Left lung (tissue), 10 donors: ENCODE data around the gene NDST3. TPM values are rescaled to one million over a fixed set of nuclear protein-coding genes. Genes with fewer than 3 reads are reported as not detected.

ENCODE experiments used
- ATAC-seq: fragments of 200-7000 bp; cut with Tn5 transposase; one replicate; pipeline ENCODE4 v1.9.1; 2020; ENCODE audit warnings: moderate library complexity
- DNase-seq, 4 donors: peaks; one replicate each; pipeline ENCODE4 v3.0.0-alpha.2; 2013 to 2020
- H3K27ac ChIP-seq, 2 donors: fragments of 200-600 bp; sonication (generic) in 1 of 2; one replicate each; pipeline versions ENCODE4 v1.5.0 to v1.8.0; 2020 to 2021
- H3K27me3 ChIP-seq, 2 donors: fragments of 200-600 bp; sonication (generic) in 1 of 2; one replicate each; pipeline versions ENCODE4 v1.5.0 to v1.8.0; 2020 to 2021
- H3K36me3 ChIP-seq, 2 donors: fragments of 200-600 bp; sonication (generic) in 1 of 2; one replicate each; pipeline versions ENCODE4 v1.5.0 to v1.8.0; 2020 to 2021
- H3K4me1 ChIP-seq, 2 donors: fragments of 200-600 bp; one replicate each; pipeline ENCODE4 v1.8.0; 2021
- H3K4me3 ChIP-seq, 2 donors: fragments of 200-600 bp; sonication (generic) in 1 of 2; one replicate each; pipeline versions ENCODE4 v1.5.0 to v1.8.0; 2020 to 2021; ENCODE audit warnings: mild to moderate bottlenecking in 1 of 2
- H3K9me3 ChIP-seq, 2 donors: fragments of 200-600 bp; sonication (generic) in 1 of 2; one replicate each; pipeline versions ENCODE4 v1.5.0 to v1.8.0; 2020 to 2021
- CTCF ChIP-seq, 2 donors: fragments of 200-600 bp; sonication (generic) in 1 of 2; IDR thresholded peaks; one replicate each; pipeline versions ENCODE4 v1.5.0 to v1.8.0; 2021; ENCODE audit warnings: antibody characterized with exemption in 2 of 2
- intact Hi-C, 2 donors: fragments of 100-400 bp; cut with DNase I; formaldehyde crosslinking; loops; one replicate each; pipeline versions ENCODE4 v1.11.2 to v1.14.2; 2022
- polyA plus RNA-seq, 6 donors: library from polyadenylated mRNA; unstranded; fragments of 120-200 nt; gene quantifications; one replicate each; pipeline ENCODE4 v1.2.1, GENCODE V29; 2013; ENCODE audit not compliant: insufficient read length in 6 of 6
- total RNA-seq, 2 donors: library from RNA; stranded (reverse); fragmentation: NEBNext Ultra II Directional; extraction: Animal tissue kit (Norgen Biotek cat#: 25700); gene quantifications; one replicate each; pipeline ENCODE4 v1.2.1, GENCODE V29; 2021
- donor health status: DM: no; HTN: yes; CAD: no.
- donor health status: DM: no; HTN: no; CAD: no.

Gene NDST3
- total and polyA plus RNA-seq, 8 donors: 0.05 to 2.0 (median 1.6) TPM

- no peaks in the 10 kb centered on the region for H3K9me3 ChIP-seq
- intact Hi-C loops: no loop called here
- H3K4me1 ChIP-seq: no peaks in the 10 kb centered on the region
- H3K27me3 ChIP-seq: no peaks in the 10 kb centered on the region
- DNase-seq (no peak), ATAC-seq (no peak)
- H3K27ac ChIP-seq: no peak overlapping the region
- no peaks in the 10 kb centered on the region for H3K36me3 ChIP-seq
- H3K4me3 ChIP-seq: no peak overlapping the region
- no peak for TF ChIP-seq CTCF (IDR thresholded peaks at IDR 0.05)
Observed at GRCh38 chr4:118215826-118216225, 181.5 kb downstream of the NDST3 start.

- H3K4me3 ChIP-seq: no peak overlapping the region
- ATAC-seq (no peak), DNase-seq (no peak)
- H3K4me1 ChIP-seq: no peaks in the 10 kb centered on the region
- H3K36me3 ChIP-seq: no peaks in the 10 kb centered on the region
- H3K9me3 ChIP-seq: no peaks in the 10 kb centered on the region
- H3K27me3 ChIP-seq: no peaks in the 10 kb centered on the region
- TF ChIP-seq CTCF (IDR thresholded peaks at IDR 0.05): no peak
- intact Hi-C loops: no loop called here
- no peak overlapping the region for H3K27ac ChIP-seq
Observed at GRCh38 chr4:118221227-118221800, 187.0 kb downstream of the NDST3 start.

- TF ChIP-seq CTCF (IDR thresholded peaks at IDR 0.05): peak; percentile 34 to 65
- peak; percentile 69 for ATAC-seq
- Histone ChIP-seq H3K27ac (no peak overlapping the region), H3K9me3 (no peaks in the 10 kb centered on the region), H3K4me1 (no peaks in the 10 kb centered on the region), H3K27me3 (no peaks in the 10 kb centered on the region), H3K36me3 (no peaks in the 10 kb centered on the region), H3K4me3 (no peak overlapping the region)
- intact Hi-C loops: no loop called here
- peak in 2 of 4 donors; percentile 33 to 52 for DNase-seq
Observed at GRCh38 chr4:118224243-118224829, 190.1 kb downstream of the NDST3 start.

GRCh38 chr4:118225511-118225910 is 191.2 kb downstream of the NDST3 start:
- no peak for DNase-seq

More at GRCh38 chr4:118225511-118225910, 191.2 kb downstream of the NDST3 start:
- intact Hi-C loops: no loop called here
- TF ChIP-seq CTCF (IDR thresholded peaks at IDR 0.05): no peak
- Histone ChIP-seq H3K27ac (no peak overlapping the region), H3K4me3 (no peak overlapping the region), H3K36me3 (no peaks in the 10 kb centered on the region), H3K4me1 (no peaks in the 10 kb centered on the region), H3K27me3 (no peaks in the 10 kb centered on the region), H3K9me3 (no peaks in the 10 kb centered on the region)
- ATAC-seq: no peak
